ENCODE results near the gene MBD5.

MBD5 gene

DNA sequence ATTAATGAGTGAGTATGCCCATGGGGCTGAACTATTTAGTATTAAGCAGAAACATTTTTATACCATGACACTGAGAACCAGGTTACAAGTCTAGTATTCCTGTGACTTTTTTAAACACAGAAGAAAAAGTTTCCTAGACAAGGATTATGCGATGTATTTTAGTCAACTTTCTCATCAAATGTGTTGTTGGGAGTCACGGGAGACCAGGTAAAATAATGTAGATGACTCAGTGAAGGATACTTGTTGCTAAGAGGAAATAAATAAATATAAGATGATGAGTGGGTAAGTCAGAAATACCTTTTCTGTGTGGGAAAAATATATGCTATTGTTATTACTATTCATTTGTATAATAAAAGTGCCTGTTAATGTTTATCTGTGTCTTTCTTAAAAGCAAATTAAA lies 23.4 kb downstream of the MBD5 start:
- TF ChIP-seq, protein P1, sequence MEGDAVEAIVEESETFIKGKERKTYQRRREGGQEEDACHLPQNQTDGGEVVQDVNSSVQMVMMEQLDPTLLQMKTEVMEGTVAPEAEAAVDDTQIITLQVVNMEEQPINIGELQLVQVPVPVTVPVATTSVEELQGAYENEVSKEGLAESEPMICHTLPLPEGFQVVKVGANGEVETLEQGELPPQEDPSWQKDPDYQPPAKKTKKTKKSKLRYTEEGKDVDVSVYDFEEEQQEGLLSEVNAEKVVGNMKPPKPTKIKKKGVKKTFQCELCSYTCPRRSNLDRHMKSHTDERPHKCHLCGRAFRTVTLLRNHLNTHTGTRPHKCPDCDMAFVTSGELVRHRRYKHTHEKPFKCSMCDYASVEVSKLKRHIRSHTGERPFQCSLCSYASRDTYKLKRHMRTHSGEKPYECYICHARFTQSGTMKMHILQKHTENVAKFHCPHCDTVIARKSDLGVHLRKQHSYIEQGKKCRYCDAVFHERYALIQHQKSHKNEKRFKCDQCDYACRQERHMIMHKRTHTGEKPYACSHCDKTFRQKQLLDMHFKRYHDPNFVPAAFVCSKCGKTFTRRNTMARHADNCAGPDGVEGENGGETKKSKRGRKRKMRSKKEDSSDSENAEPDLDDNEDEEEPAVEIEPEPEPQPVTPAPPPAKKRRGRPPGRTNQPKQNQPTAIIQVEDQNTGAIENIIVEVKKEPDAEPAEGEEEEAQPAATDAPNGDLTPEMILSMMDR (IDR thresholded peaks at IDR 0.05; ENCODE audit: borderline replicate concordance, insufficient read depth, low read depth, low read length): no peak
- no peak overlapping the region for H3K4me3 ChIP-seq (ENCODE audit: low read depth, low read length)

DNA sequence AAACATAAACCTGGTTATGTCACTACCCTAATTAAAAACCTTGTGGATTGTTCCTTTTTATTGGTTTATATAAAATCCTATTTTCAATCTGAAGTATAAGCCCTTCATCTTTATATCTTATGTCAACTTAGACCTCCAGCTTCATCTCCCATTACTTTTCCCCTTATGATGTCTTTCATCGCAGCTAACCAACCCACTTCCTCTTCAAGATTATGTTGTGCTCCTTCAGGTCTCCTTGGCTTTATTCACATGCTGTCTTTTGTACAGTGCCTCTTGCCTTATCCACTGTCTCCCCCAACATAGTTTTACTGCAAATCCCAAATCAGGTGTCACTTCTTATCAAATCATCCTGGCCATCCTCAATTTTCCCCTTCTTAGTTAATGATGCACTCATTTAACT lies 25.9 kb downstream of the MBD5 start:
- H3K4me3 ChIP-seq (ENCODE audit: low read depth, low read length): no peak overlapping the region
- TF ChIP-seq, protein P1 (IDR thresholded peaks at IDR 0.05; ENCODE audit: borderline replicate concordance, insufficient read depth, low read depth, low read length): no peak

DNA sequence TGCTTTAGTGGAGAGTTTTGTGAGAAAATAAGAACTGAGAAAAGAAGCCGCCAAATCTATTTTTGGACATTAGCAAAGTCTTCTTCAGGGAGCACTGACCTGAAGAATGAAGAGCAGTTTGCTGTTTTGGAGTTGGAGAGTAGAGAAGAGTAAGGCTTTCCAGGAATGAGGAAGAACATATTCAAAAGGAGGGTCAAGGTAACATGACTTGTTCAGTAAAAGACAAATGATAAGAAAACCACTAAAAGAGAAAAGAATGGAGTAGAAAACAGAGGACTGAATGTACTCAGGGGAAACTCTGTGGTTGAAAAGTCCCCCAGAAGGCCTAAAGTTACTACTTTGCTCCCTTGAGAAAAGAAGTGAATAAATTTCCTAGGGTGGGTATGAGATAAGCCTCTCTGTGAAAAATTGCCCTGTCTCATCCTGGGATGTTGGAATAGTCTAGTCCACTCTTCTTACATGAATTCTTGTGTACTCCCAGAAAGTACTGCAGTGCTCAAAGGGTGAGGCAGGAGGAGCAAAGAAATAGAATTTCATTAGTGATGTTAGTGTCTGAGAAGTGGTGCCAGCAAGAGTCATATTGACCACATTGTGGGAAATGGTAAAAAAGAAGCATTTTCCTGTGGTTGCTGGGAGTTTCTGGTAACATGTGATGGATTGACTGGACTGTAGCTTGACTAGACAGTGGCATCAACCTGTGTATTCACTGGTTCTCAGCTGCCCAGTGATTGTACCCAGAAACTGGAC lies 27.8 kb downstream of the MBD5 start:
- TF ChIP-seq, protein P1 (IDR thresholded peaks at IDR 0.05; ENCODE audit: borderline replicate concordance, insufficient read depth, low read depth, low read length): no peak
- H3K4me3 ChIP-seq (ENCODE audit: low read depth, low read length): no peak overlapping the region

DNA sequence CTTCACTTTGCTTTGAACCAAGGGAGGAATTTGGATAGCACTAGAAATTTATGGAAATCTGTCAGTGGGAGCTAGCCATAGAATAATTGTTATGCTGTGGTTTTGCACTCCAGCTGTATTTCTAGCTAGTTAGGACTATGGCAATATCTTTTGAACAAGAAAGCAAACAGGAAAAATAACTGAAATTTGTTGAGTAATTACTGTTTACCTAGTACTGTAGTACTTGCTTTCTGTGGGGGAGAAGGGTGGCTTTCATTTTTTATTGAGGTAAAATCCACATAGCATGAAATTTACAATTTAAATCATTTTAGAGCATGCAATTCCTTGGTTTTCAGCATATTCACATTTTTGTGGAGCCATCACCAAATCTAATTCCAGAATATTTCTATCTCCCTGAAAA lies 28.4 kb downstream of the MBD5 start:
- TF ChIP-seq, protein P1 (IDR thresholded peaks at IDR 0.05; ENCODE audit: borderline replicate concordance, insufficient read depth, low read depth, low read length): no peak
- H3K4me3 ChIP-seq (ENCODE audit: low read depth, low read length): no peak overlapping the region

DNA sequence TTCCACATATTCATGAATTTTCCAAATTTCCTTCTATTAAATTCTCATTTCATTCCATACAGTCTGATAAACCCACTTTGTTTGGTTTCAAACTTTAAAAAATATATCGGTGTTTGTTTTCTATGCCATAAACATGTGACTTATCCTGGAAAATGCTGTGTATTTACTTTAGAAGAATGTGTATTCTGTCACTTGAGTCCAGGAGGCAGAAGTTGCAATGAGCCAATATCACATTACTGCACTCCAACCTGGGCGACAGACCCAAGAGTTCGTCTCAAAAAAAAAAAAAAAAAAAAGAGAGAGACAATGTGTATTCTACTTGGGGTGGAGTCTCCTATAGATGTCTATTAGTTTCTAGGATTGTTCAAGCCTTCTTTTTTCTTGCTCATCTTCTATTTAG lies 31.8 kb downstream of the MBD5 start:
- TF ChIP-seq, protein P1 (IDR thresholded peaks at IDR 0.05; ENCODE audit: borderline replicate concordance, insufficient read depth, low read depth, low read length): no peak
- no peak overlapping the region for H3K4me3 ChIP-seq (ENCODE audit: low read depth, low read length)

DNA sequence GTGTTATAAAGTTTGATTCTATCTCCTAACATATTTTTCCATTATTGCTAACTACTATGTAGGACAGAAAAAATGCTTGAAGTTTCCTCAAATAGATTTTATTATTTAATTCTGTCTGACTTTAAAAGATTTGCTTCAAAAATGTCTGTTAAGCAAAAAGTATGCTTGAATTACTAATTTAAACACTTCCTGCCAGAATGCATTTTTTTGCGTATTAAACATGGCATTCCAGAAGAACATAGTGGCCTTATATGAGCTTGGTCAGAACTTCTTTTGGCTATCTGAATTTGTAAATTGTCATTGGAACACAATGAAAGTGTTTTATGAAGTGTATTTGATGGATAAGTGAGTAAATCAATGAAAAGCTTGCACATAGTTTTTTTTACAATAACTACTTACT lies 37.8 kb downstream of the MBD5 start:
- TF ChIP-seq, protein P1 (IDR thresholded peaks at IDR 0.05; ENCODE audit: borderline replicate concordance, insufficient read depth, low read depth, low read length): no peak
- no peak overlapping the region for H3K4me3 ChIP-seq (ENCODE audit: low read depth, low read length)

DNA sequence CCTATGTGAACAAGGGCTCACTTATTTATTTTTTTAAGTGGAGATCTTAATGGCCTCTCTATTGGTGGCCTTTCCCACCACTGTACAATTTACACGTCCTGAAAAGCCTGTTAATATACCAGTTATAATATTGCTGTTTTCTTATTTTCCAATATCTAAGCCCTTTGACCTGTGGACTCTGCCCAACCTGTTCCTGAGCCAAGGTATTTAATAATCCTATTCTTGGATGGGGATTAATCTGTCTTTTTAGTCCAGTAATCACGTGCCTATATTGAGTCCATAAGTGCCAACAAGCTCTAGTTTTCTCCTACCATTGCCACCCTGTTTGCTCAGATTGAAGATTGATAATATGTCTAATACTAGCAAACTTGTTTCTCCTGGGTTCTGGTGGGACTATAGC lies 42.7 kb downstream of the MBD5 start:
- no peak overlapping the region for H3K4me3 ChIP-seq (ENCODE audit: low read depth, low read length)
- TF ChIP-seq, protein P1 (IDR thresholded peaks at IDR 0.05; ENCODE audit: borderline replicate concordance, insufficient read depth, low read depth, low read length): no peak

Measured in GM12875 (cell line).